Measurements from ENCODE around the gene GSK3B.

DNA sequence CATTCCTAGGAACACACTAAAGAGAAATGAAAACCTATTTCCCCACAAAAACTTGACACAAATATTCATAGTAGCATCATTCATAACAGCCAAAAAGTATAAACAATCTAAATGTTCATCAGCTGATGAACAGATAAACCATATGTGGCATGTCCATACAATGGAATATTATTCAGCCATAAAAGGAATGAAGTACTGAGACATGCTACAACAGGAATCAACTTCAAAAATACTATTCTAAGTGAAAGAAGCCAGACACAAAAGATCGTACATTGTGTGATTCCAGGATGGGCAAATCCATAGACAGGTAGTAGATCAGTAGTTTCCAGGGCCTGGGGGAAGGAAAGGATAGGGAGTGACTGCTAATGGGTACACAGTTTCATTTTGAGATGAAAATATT, 118.0 kb downstream of the GSK3B start:
- TF ChIP-seq, protein P1, sequence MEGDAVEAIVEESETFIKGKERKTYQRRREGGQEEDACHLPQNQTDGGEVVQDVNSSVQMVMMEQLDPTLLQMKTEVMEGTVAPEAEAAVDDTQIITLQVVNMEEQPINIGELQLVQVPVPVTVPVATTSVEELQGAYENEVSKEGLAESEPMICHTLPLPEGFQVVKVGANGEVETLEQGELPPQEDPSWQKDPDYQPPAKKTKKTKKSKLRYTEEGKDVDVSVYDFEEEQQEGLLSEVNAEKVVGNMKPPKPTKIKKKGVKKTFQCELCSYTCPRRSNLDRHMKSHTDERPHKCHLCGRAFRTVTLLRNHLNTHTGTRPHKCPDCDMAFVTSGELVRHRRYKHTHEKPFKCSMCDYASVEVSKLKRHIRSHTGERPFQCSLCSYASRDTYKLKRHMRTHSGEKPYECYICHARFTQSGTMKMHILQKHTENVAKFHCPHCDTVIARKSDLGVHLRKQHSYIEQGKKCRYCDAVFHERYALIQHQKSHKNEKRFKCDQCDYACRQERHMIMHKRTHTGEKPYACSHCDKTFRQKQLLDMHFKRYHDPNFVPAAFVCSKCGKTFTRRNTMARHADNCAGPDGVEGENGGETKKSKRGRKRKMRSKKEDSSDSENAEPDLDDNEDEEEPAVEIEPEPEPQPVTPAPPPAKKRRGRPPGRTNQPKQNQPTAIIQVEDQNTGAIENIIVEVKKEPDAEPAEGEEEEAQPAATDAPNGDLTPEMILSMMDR (IDR thresholded peaks at IDR 0.05; ENCODE audit: low read length), result no peak
- TF ChIP-seq EZH2 (optimal IDR thresholded peaks at IDR 0.05; ENCODE audit: low read depth, low read length), result no peak
